Posterior cingulate gyrus (tissue), 11 donors: ENCODE data around the gene GRIK4.
A peak's percentile ranks its signal among the peaks of the same experiment; 100 is the strongest.

Source experiments
- DNase-seq, 10 donors: peaks; one replicate each; pipeline versions ENCODE4 v3.0.0 to v3.0.0-alpha.2; 2020 to 2021; ENCODE audit warnings: mixed read lengths in 3 of 10
- intact Hi-C: fragments of 100-400 bp; cut with DNase I; formaldehyde crosslinking; loops from one replicate; pipeline ENCODE4 v1.15.1; 2023

GRIK4 gene

GRCh38 chr11:120816711-120817110 lies 305.2 kb downstream of the GRIK4 start:
- peak in 2 of 10 donors; percentile 37 to 51 for DNase-seq
- intact Hi-C loops = no loop called here

GRCh38 chr11:120817158-120817557 lies 305.6 kb downstream of the GRIK4 start:
- peak in 3 of 10 donors; percentile 32 to 72 (median 32) for DNase-seq
- intact Hi-C loops = no loop called here

- intact Hi-C loops = no loop called here
These were observed 306.5 kb downstream of the GRIK4 start for GRCh38 chr11:120818097-120818496.

GRCh38 chr11:120819003-120819402 lies 307.5 kb downstream of the GRIK4 start:
- DNase-seq = no peak
- intact Hi-C loops = no loop called here

More at GRCh38 chr11:120818097-120818496, 306.5 kb downstream of the GRIK4 start:
- no peak for DNase-seq

- intact Hi-C loops = no loop called here
- DNase-seq = peak in 3 of 10 donors; percentile 34 to 52 (median 34)
These were observed 308.2 kb downstream of the GRIK4 start for GRCh38 chr11:120819437-120820365.

- intact Hi-C loops = no loop called here
- no peak for DNase-seq
These were observed 311.6 kb downstream of the GRIK4 start for GRCh38 chr11:120823159-120823558.

- intact Hi-C loops = no loop called here
These were observed 312.7 kb downstream of the GRIK4 start for GRCh38 chr11:120824242-120824641.

GRCh38 chr11:120827198-120827597 lies 315.6 kb downstream of the GRIK4 start:
- intact Hi-C loops = no loop called here
- no peak for DNase-seq

More at GRCh38 chr11:120824242-120824641, 312.7 kb downstream of the GRIK4 start:
- no peak for DNase-seq

GRCh38 chr11:120827820-120828219 lies 316.3 kb downstream of the GRIK4 start:
- intact Hi-C loops = no loop called here
- no peak for DNase-seq

- DNase-seq = no peak
- intact Hi-C loops = no loop called here
These were observed 317.3 kb downstream of the GRIK4 start for GRCh38 chr11:120828847-120829246.

- peak in 6 of 10 donors; percentile 22 to 91 (median 30) for DNase-seq
- intact Hi-C loops = no loop called here
These were observed 318.6 kb downstream of the GRIK4 start for GRCh38 chr11:120830085-120830620.

- peak in 7 of 10 donors; percentile 10 to 78 (median 35) for DNase-seq
- intact Hi-C loops = no loop called here
These were observed 321.1 kb downstream of the GRIK4 start for GRCh38 chr11:120832481-120833238.

- no peak for DNase-seq
- intact Hi-C loops = no loop called here
These were observed 323.2 kb downstream of the GRIK4 start for GRCh38 chr11:120834686-120835210.

- intact Hi-C loops = no loop called here
- no peak for DNase-seq
These were observed 324.2 kb downstream of the GRIK4 start for GRCh38 chr11:120835601-120836228.

- intact Hi-C loops = no loop called here
- no peak for DNase-seq
These were observed 326.1 kb downstream of the GRIK4 start for GRCh38 chr11:120837696-120838095.

GRCh38 chr11:120839201-120839600 lies 327.7 kb downstream of the GRIK4 start:
- intact Hi-C loops = no loop called here
- no peak for DNase-seq

GRCh38 chr11:120839846-120840402 lies 328.4 kb downstream of the GRIK4 start:
- intact Hi-C loops = no loop called here
- no peak for DNase-seq

- no peak for DNase-seq
- intact Hi-C loops = no loop called here
These were observed 329.1 kb downstream of the GRIK4 start for GRCh38 chr11:120840661-120841060.

- intact Hi-C loops = no loop called here
- DNase-seq = no peak
These were observed 329.5 kb downstream of the GRIK4 start for GRCh38 chr11:120841074-120841473.

GRCh38 chr11:120842195-120842594 lies 330.6 kb downstream of the GRIK4 start:
- DNase-seq = no peak
- intact Hi-C loops = no loop called here
